Breast epithelium (tissue), 4 donors: ENCODE results near the gene RBM41. TPM values are rescaled to one million over a fixed set of nuclear protein-coding genes. Genes with fewer than 3 reads are reported as not detected.
"Not testable (repeated sequence)": the region's sequence is repeated elsewhere in the genome, so short reads cannot be mapped to it uniquely, and the experiment has no call there.

ENCODE experiments used
- DNase-seq, 2 donors: peaks; one replicate each; pipeline ENCODE4 v3.0.0-alpha.2; 2019; ENCODE audit warnings: low spot score in 2 of 2
- H3K27ac ChIP-seq, 2 donors: fragments of 200-600 bp; sonication (generic) in 1 of 2; one replicate each; pipeline ENCODE4 v1.5.1; 2016 to 2019; ENCODE audit warnings: mild to moderate bottlenecking in 1 of 2
- H3K27me3 ChIP-seq, 2 donors: fragments of 200-600 bp; sonication (generic) in 1 of 2; one replicate each; pipeline versions ENCODE4 v1.5.1 to v1.6.0; 2017 to 2019; ENCODE audit warnings: control low read depth in 1 of 2, mild to moderate bottlenecking in 1 of 2
- H3K36me3 ChIP-seq: fragments of 200-600 bp; one replicate; pipeline ENCODE4 v1.5.1; 2019
- H3K4me1 ChIP-seq, 2 donors: fragments of 200-600 bp; sonication (generic); one replicate each; pipeline ENCODE4 v1.5.1; 2016 to 2019; ENCODE audit warnings: control low read depth in 1 of 2
- H3K4me3 ChIP-seq, 3 donors: fragments of 200-600 bp; sonication (generic); 1 replicate in 2 of 3; 2 replicates in 1 of 3; pipeline ENCODE4 v1.5.1; 2016 to 2019; ENCODE audit warnings: mild to moderate bottlenecking in 3 of 3, moderate library complexity in 2 of 3
- H3K9me3 ChIP-seq, 2 donors: fragments of 200-600 bp; sonication (generic) in 1 of 2; one replicate each; pipeline ENCODE4 v1.5.1; 2016 to 2019; ENCODE audit warnings: control low read depth in 1 of 2
- POLR2A ChIP-seq: fragments of 450-650 bp; IDR thresholded peaks from one replicate; pipeline ENCODE4 v1.6.1; 2016; ENCODE audit warnings: antibody characterized with exemption, mild to moderate bottlenecking, moderate library complexity
- POLR2AphosphoS5 ChIP-seq, 3 donors: sonication (generic); formaldehyde crosslinking; IDR thresholded peaks; one replicate each; pipeline ENCODE4 v1.6.1; 2017; ENCODE audit warnings: antibody characterized with exemption in 3 of 3
- intact Hi-C: fragments of 100-400 bp; cut with DNase I; formaldehyde crosslinking; loops from one replicate; pipeline ENCODE4 v1.15.1; 2023; ENCODE audit warnings: low total_unique reads
- total RNA-seq, 3 donors: library from RNA; depleted of rRNA; stranded (reverse); fragments of >200 nt; gene quantifications; one replicate each; pipeline ENCODE4 v1.1.0, GENCODE V29; 2016
- TF ChIP-seq, protein P1 (sequence below), 3 donors: fragments of 450-650 bp; IDR thresholded peaks; one replicate each; pipeline ENCODE4 v1.5.1; 2016 to 2017; ENCODE audit warnings: antibody characterized with exemption in 3 of 3, mild to moderate bottlenecking in 3 of 3, moderate library complexity in 3 of 3

Gene RBM41
- total RNA-seq, result 10 to 100 TPM; 12.0 to 32.5 (median 17.0) TPM

DNA sequence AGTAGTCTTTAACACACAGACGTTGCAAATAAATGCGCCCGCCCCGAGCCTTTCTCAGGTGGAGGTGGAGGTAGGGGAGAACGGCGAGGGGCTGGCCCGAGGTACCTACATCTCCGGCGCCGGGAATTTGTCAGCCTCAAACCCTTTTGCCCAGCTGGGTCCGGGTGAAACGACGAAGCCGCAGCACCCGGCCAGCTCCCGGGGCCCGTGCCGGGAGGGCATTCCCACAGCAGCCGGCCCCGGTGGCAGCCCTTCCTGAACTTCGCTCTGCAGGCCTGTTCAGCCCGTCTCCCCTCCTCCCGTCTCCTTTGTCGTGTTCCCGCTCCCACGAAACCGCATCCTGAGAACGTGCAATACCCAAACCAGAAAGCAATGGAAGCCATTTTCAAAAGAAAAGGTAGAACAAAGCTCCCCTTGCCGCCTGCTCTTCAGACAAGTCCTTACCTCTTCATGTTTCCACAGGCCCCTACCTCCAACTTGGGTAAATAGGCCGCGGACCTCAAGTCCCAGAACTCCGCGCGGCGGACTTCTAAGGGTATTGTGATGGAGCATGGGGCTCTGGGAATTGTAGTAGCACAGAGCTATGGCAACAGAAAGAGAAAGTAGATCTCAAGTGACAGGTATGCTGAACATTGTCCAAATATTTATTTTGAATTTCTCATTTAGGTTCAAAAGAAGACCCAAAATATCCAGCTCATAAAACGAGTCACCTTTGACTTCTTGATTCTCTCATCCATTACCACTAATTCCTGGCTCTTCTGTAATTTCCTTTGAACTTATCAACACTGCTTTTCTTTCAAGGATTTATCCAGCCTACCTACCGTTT is at the start of gene RBM41:
RBM41 (minus strand) TSS at position 501 of the 826 bp plus-strand sequence; CDS start at position 452, 49 bp downstream.
- H3K27me3 ChIP-seq, result peaks cover 0 to 43% of the 10 kb centered on the region in 2 donors
- peak within 1 kb of the TSS; percentile 60 to 71 (median 66) for H3K4me3 ChIP-seq
- H3K27ac ChIP-seq, result peak within 1 kb of the TSS; percentile 9 to 69
- H3K36me3 ChIP-seq, result no peaks in the 10 kb centered on the region
- intact Hi-C loops, result no loop called here
- TF ChIP-seq POLR2A (no peak), POLR2AphosphoS5 (IDR thresholded peaks at IDR 0.05) (no peak)
- TF ChIP-seq, protein P1, sequence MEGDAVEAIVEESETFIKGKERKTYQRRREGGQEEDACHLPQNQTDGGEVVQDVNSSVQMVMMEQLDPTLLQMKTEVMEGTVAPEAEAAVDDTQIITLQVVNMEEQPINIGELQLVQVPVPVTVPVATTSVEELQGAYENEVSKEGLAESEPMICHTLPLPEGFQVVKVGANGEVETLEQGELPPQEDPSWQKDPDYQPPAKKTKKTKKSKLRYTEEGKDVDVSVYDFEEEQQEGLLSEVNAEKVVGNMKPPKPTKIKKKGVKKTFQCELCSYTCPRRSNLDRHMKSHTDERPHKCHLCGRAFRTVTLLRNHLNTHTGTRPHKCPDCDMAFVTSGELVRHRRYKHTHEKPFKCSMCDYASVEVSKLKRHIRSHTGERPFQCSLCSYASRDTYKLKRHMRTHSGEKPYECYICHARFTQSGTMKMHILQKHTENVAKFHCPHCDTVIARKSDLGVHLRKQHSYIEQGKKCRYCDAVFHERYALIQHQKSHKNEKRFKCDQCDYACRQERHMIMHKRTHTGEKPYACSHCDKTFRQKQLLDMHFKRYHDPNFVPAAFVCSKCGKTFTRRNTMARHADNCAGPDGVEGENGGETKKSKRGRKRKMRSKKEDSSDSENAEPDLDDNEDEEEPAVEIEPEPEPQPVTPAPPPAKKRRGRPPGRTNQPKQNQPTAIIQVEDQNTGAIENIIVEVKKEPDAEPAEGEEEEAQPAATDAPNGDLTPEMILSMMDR (IDR thresholded peaks at IDR 0.05), result no peak
- no peaks in the 10 kb centered on the region for H3K4me1 ChIP-seq
- H3K9me3 ChIP-seq, result no peaks in the 10 kb centered on the region
- peak; percentile 56 to 64 for DNase-seq

DNA sequence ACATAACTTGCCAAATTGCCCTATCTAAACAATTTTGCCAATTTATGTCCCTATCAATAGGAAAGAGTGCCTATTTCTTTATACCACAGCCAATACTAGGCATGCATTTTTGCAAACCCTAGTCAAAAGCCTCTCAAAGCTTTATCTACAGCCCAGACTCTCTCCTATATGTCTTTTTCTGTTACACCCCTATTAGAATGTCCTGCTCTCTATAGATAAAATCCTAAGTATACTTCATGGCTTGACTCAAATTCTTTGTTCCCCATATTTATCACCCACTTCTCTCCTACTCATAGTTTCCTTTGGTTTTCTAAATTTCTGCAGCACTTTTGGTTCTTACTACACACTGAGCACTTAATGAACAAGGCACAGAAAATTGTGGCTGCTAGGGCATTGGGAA is 49.6 kb upstream of the RBM41 start:
- intact Hi-C loops, result no loop called here
- no peak overlapping the region for H3K27ac ChIP-seq
- H3K9me3 ChIP-seq, result no peaks in the 10 kb centered on the region
- H3K36me3 ChIP-seq, result no peaks in the 10 kb centered on the region
- no peaks in the 10 kb centered on the region for H3K4me1 ChIP-seq
- no peak overlapping the region for H3K4me3 ChIP-seq
- no peak for DNase-seq
- TF ChIP-seq, protein P1 (IDR thresholded peaks at IDR 0.05), result no peak
- TF ChIP-seq POLR2A, result no peak
- TF ChIP-seq POLR2AphosphoS5 (IDR thresholded peaks at IDR 0.05), result no peak
- no peaks in the 10 kb centered on the region for H3K27me3 ChIP-seq

DNA sequence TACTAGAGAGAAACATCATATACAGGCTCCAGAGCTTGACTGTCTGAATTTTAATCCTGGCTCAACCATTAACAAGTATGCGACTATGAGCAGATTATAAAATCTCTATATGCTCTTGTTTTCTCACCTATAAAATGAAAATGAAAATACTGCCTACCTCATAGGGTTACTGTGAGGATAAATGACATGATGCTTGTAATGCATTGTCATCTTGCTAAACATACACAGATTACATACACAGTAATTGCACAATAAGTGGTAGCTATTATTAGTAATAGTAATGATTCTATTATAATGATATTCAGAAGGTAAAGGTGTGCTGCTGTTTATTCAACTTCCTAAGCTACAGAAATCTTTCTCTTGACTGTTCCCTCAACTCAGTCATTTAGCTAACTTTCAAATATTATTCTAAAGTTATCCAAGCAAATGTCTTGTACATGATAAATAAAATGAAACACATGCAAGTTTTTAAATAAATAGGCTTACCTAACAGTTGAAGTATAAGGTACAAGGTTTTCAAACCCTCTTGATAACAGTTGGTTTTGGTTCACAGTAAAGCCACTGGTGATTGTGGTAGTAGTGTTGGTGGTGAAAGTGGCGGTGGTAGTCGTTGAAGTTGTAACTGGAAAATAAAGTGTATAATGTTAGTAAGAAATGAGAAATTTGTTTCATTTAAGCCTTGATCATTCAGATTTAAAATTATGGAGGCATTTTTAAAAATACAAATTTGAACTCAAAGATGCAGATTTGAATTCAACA is 48.7 kb upstream of the RBM41 start:
- Histone ChIP-seq H3K9me3 (no peaks in the 10 kb centered on the region), H3K27me3 (peaks cover 0 to 7% of the 10 kb centered on the region in 2 donors), H3K4me1 (no peaks in the 10 kb centered on the region), H3K27ac (no peak overlapping the region), H3K4me3 (no peak overlapping the region), H3K36me3 (no peaks in the 10 kb centered on the region)
- intact Hi-C loops, result no loop called here
- TF ChIP-seq POLR2A (no peak), POLR2AphosphoS5 (IDR thresholded peaks at IDR 0.05) (no peak)
- TF ChIP-seq, protein P1 (IDR thresholded peaks at IDR 0.05), result no peak
- DNase-seq, result no peak

DNA sequence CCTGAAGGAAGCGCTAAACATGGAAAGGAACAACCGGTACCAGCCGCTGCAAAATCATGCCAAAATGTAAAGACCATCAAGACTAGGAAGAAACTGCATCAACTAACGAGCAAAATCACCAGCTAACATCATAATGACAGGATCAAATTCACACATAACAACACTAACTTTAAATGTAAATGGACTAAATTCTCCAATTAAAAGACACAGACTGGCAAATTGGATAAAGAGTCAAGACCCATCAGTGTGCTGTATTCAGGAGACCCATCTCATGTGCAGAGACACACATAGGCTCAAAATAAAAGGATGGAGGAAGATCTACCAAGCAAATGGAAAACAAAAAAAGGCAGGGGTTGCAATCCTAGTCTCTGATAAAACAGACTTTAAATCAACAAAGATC is 39.0 kb upstream of the RBM41 start:
- H3K9me3 ChIP-seq, H3K36me3 ChIP-seq: not testable (repeated sequence)

DNA sequence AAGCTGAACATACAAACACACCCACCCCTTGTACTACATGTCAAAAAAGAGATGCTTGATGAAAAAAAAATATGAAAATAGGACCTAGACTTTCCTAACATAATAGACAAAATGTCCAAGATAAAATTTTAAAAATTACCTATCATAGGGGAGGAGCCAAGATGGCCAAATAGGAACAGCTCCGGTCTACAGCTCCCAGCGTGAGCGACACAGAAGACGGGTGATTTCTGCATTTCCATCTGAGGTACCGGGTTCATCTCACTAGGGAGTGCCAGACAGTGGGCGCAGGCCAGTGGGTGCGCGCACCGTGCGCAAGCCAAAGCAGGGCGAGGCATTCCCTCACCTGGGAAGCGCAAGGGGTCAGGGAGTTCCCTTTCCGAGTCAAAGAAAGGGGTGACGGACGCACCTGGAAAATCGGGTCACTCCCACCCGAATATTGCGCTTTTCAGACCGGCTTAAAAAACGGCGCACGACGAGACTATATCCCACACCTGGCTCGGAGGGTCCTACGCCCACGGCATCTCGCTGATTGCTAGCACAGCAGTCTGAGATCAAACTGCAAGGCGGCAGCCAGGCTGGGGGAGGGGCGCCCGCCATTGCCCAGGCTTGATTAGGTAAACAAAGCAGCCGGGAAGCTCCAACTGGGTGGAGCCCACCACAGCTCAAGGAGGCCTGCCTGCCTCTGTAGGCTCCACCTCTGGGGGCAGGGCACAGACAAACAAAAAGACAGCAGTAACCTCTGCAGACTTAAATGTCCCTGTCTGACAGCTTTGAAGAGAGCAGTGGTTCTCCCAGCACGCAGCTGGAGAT is 37.2 kb upstream of the RBM41 start:
- intact Hi-C loops, H3K27ac ChIP-seq, DNase-seq, H3K9me3 ChIP-seq, H3K4me1 ChIP-seq, H3K36me3 ChIP-seq: not testable (repeated sequence)
- peak overlapping the region; percentile 9 to 60 (median 38) for H3K4me3 ChIP-seq
- peaks cover 0 to 14% of the 10 kb centered on the region in 2 donors for H3K27me3 ChIP-seq

More for the DNA sequence above, 39.0 kb upstream of the RBM41 start:
- H3K4me1 ChIP-seq, H3K4me3 ChIP-seq, intact Hi-C loops, DNase-seq, H3K27ac ChIP-seq: not testable (repeated sequence)
- peaks cover 0 to 12% of the 10 kb centered on the region in 2 donors for H3K27me3 ChIP-seq
